SJCRH30 (cell line): Measurements from ENCODE around the gene ARF6. TPM values are rescaled to one million over a fixed set of nuclear protein-coding genes. Genes with fewer than 3 reads are reported as not detected.
"Not testable (repeated sequence)": the region's sequence is repeated elsewhere in the genome, so short reads cannot be mapped to it uniquely, and the experiment has no call there.

Source experiments
- DNase-seq, 2 experiments: peaks; one replicate each; pipeline ENCODE4 v3.0.0-alpha.2; 2015 to 2020
- H3K27ac ChIP-seq: fragments of 250-450 bp; sonication (Bioruptor Pico); 2 replicates; pipeline ENCODE4 v1.5.1; 2020; ENCODE audit warnings: mild to moderate bottlenecking, moderate library complexity
- H3K27me3 ChIP-seq: fragments of 250-450 bp; sonication (Bioruptor Pico); 2 replicates; pipeline ENCODE4 v1.5.1; 2020; ENCODE audit warnings: mild to moderate bottlenecking, moderate library complexity
- H3K36me3 ChIP-seq: fragments of 250-450 bp; sonication (Bioruptor Pico); 2 replicates; pipeline ENCODE4 v1.5.1; 2020; ENCODE audit warnings: mild to moderate bottlenecking, moderate library complexity
- H3K4me1 ChIP-seq: fragments of 250-450 bp; sonication (Bioruptor Pico); 2 replicates; pipeline ENCODE4 v1.5.1; 2020; ENCODE audit warnings: mild to moderate bottlenecking, moderate library complexity
- H3K4me3 ChIP-seq: fragments of 250-450 bp; sonication (Bioruptor Pico); 2 replicates; pipeline ENCODE4 v1.5.1; 2020; ENCODE audit warnings: mild to moderate bottlenecking, moderate library complexity
- H3K9me3 ChIP-seq: fragments of 250-450 bp; sonication (Bioruptor Pico); replicated peaks from 2 replicates; pipeline ENCODE4 v1.5.1; 2020; ENCODE audit warnings: mild to moderate bottlenecking, moderate library complexity
- total RNA-seq: library from RNA; depleted of rRNA; stranded (reverse); fragments of >200 nt; shearing (Covaris generic); gene quantifications from 2 replicates; pipeline ENCODE4 v1.2.3, GENCODE V29; 2014; rRNA removed

The ARF6 gene
- total RNA-seq, 1 experiment from 2014 or later, result 35.7 TPM

- no peaks in the 10 kb centered on the region for H3K9me3 ChIP-seq
- no peak overlapping the region for H3K4me3 ChIP-seq
- no peak for DNase-seq
- H3K27ac ChIP-seq, result no peak overlapping the region
- H3K4me1 ChIP-seq, result no peaks in the 10 kb centered on the region
- no peaks in the 10 kb centered on the region for H3K36me3 ChIP-seq
- no peaks in the 10 kb centered on the region for H3K27me3 ChIP-seq
Observed at GRCh38 chr14:49935526-49935925, 42.6 kb downstream of the ARF6 start.

GRCh38 chr14:49936246-49936645 is 43.4 kb downstream of the ARF6 start:
- H3K4me3 ChIP-seq, H3K9me3 ChIP-seq, DNase-seq: not testable (repeated sequence)

GRCh38 chr14:49936882-49937281 is 44.0 kb downstream of the ARF6 start:
- not testable (repeated sequence) for H3K27ac ChIP-seq, H3K36me3 ChIP-seq, DNase-seq, H3K27me3 ChIP-seq, H3K9me3 ChIP-seq, H3K4me3 ChIP-seq, H3K4me1 ChIP-seq

More at GRCh38 chr14:49936246-49936645, 43.4 kb downstream of the ARF6 start:
- not testable (repeated sequence) for H3K27me3 ChIP-seq, H3K36me3 ChIP-seq, H3K27ac ChIP-seq, H3K4me1 ChIP-seq

- not testable (repeated sequence) for H3K36me3 ChIP-seq, H3K9me3 ChIP-seq, H3K4me1 ChIP-seq, DNase-seq, H3K27ac ChIP-seq, H3K27me3 ChIP-seq, H3K4me3 ChIP-seq
Observed at GRCh38 chr14:49939215-49939614, 46.3 kb downstream of the ARF6 start.

- Histone ChIP-seq H3K27me3 (no peaks in the 10 kb centered on the region), H3K27ac (no peak overlapping the region)
Observed at GRCh38 chr14:49939884-49940510, 47.1 kb downstream of the ARF6 start.

GRCh38 chr14:49940808-49941421 is 48.0 kb downstream of the ARF6 start:
- H3K4me1 ChIP-seq, result 0 out of 2 replicates have a peak, but pooled peaks cover 3% of the 10 kb centered on the region
- DNase-seq, result no peak
- H3K27me3 ChIP-seq, result no peaks in the 10 kb centered on the region
- H3K4me3 ChIP-seq, result no peak overlapping the region
- H3K36me3 ChIP-seq, result no peaks in the 10 kb centered on the region
- H3K9me3 ChIP-seq, result no peaks in the 10 kb centered on the region
- no peak overlapping the region for H3K27ac ChIP-seq

More at GRCh38 chr14:49939884-49940510, 47.1 kb downstream of the ARF6 start:
- Histone ChIP-seq H3K36me3 (no peaks in the 10 kb centered on the region), H3K9me3 (no peaks in the 10 kb centered on the region), H3K4me1 (0 out of 2 replicates have a peak, but pooled peaks cover 3% of the 10 kb centered on the region), H3K4me3 (no peak overlapping the region)
- DNase-seq, result no peak

GRCh38 chr14:49942090-49942489 is 49.2 kb downstream of the ARF6 start:
- H3K4me1 ChIP-seq, result 0 out of 2 replicates have a peak, but pooled peaks cover 3% of the 10 kb centered on the region
- no peaks in the 10 kb centered on the region for H3K36me3 ChIP-seq
- no peak overlapping the region for H3K4me3 ChIP-seq
- DNase-seq, result no peak
- H3K27ac ChIP-seq, result no peak overlapping the region
- no peaks in the 10 kb centered on the region for H3K27me3 ChIP-seq
- H3K9me3 ChIP-seq, result no peaks in the 10 kb centered on the region

GRCh38 chr14:49944501-49944900 is 51.6 kb downstream of the ARF6 start:
- H3K4me3 ChIP-seq, result no peak overlapping the region
- H3K27ac ChIP-seq, result no peak overlapping the region
- 0 out of 2 replicates have a peak, but pooled peaks cover 3% of the 10 kb centered on the region for H3K4me1 ChIP-seq
- H3K27me3 ChIP-seq, result no peaks in the 10 kb centered on the region
- H3K9me3 ChIP-seq, result no peaks in the 10 kb centered on the region
- DNase-seq, result no peak
- H3K36me3 ChIP-seq, result no peaks in the 10 kb centered on the region

GRCh38 chr14:49945448-49946319 is 52.8 kb downstream of the ARF6 start:
- no peaks in the 10 kb centered on the region for H3K36me3 ChIP-seq
- H3K4me3 ChIP-seq, result no peak overlapping the region
- 0 out of 2 replicates have a peak, but pooled peaks cover 3% of the 10 kb centered on the region for H3K4me1 ChIP-seq
- H3K27ac ChIP-seq, result no peak overlapping the region
- no peak for DNase-seq
- no peaks in the 10 kb centered on the region for H3K9me3 ChIP-seq
- no peaks in the 10 kb centered on the region for H3K27me3 ChIP-seq

Other genes starting within 250 kb of the ARF6 start
- gene POLE2, start 204.9 kb upstream of the ARF6 start, total RNA-seq, result 52.0 and 53.4 TPM in 2 replicates
- gene KLHDC1, start 200.0 kb upstream of the ARF6 start, total RNA-seq, result 0.10 and 0.32 TPM in 2 replicates
- 44.3 and 45.8 TPM in 2 replicates for gene KLHDC2, start 124.9 kb upstream of the ARF6 start, total RNA-seq
- 49.6 and 66.1 TPM in 2 replicates for gene NEMF, start 40.3 kb upstream of the ARF6 start, total RNA-seq
- gene VCPKMT, start 223.5 kb downstream of the ARF6 start, total RNA-seq, result 7.8 and 11.6 TPM in 2 replicates